PC-9 (cell line): ENCODE measurements around the gene SVOP. TPM values are rescaled to one million over a fixed set of nuclear protein-coding genes. Genes with fewer than 3 reads are reported as not detected.

ENCODE experiments used
- BruUV-seq: library from RNA; stranded (reverse); fragments of 400-500 nt; replicated peaks from 2 replicates; lab custom pipeline; 2021; lab: Mats Ljungman, UMichigan
- CTCF ChIA-PET: fragments of 300-600 bp; sonication (Branson Sonifier 250); formaldehyde crosslinking; loops from one replicate; lab custom pipeline; 2022; ENCODE audit warnings: antibody characterized with exemption; lab: Charles Lee
- POLR2A ChIA-PET: fragments of 300-600 bp; sonication (Branson Sonifier 250); formaldehyde crosslinking; loops from one replicate; lab custom pipeline; 2022; ENCODE audit warnings: antibody characterized with exemption; ENCODE audit not compliant: unreplicated experiment; lab: Charles Lee
- DNase-seq, 2 experiments: peaks; one replicate each; pipeline versions ENCODE4 v3.0.0 to v3.0.0-alpha.2; 2015 to 2022; ENCODE audit warnings: mixed read lengths in 1 of 2
- H2AFZ ChIP-seq: fragments of 200-600 bp; sonication (generic); 2 replicates; pipeline ENCODE4 v1.8.1; 2017; ENCODE audit warnings: antibody characterized with exemption
- H3F3A ChIP-seq: fragments of 200-600 bp; sonication (generic); 2 replicates; pipeline ENCODE4 v1.8.1; 2017; ENCODE audit warnings: antibody characterized with exemption, mild to moderate bottlenecking, low read depth; ENCODE audit not compliant: insufficient read depth
- H3K27ac ChIP-seq: fragments of 200-600 bp; sonication (generic); 2 replicates; pipeline ENCODE4 v1.6.1; 2016; ENCODE audit warnings: mixed run types
- H3K27me3 ChIP-seq: fragments of 200-600 bp; sonication (generic); 2 replicates; pipeline ENCODE4 v1.6.1; 2016; ENCODE audit warnings: low read depth, mixed run types; ENCODE audit not compliant: insufficient read depth
- H3K36me3 ChIP-seq: fragments of 200-600 bp; sonication (generic); 2 replicates; pipeline ENCODE4 v1.6.1; 2016; ENCODE audit warnings: low read depth, mixed run types
- H3K4me1 ChIP-seq: fragments of 200-600 bp; sonication (generic); replicated peaks from 2 replicates; pipeline ENCODE4 v1.6.1; 2016; ENCODE audit warnings: mixed run types; ENCODE audit not compliant: insufficient read depth
- H3K4me2 ChIP-seq: fragments of 200-600 bp; sonication (generic); 2 replicates; pipeline ENCODE4 v1.6.1; 2017; ENCODE audit warnings: mixed run types
- H3K4me3 ChIP-seq: fragments of 200-600 bp; sonication (generic); 2 replicates; pipeline ENCODE4 v1.6.1; 2016; ENCODE audit warnings: mixed run types
- H3K79me2 ChIP-seq: fragments of 200-600 bp; sonication (generic); 2 replicates; pipeline ENCODE4 v1.6.1; 2017; ENCODE audit warnings: low read depth, mixed run types
- H3K9me2 ChIP-seq: fragments of 200-600 bp; sonication (generic); 2 replicates; pipeline ENCODE4 v1.8.1; 2017; ENCODE audit warnings: mild to moderate bottlenecking; ENCODE audit not compliant: insufficient read depth
- H3K9me3 ChIP-seq: fragments of 200-600 bp; sonication (generic); 2 replicates; pipeline ENCODE4 v1.8.1; 2016; ENCODE audit warnings: low read depth; ENCODE audit not compliant: insufficient read depth
- H4K20me1 ChIP-seq: fragments of 200-600 bp; sonication (generic); 2 replicates; pipeline ENCODE4 v1.8.1; 2017; ENCODE audit not compliant: insufficient read depth
- CTCF ChIP-seq: fragments of 200-600 bp; sonication (generic); conservative IDR thresholded peaks from 2 replicates; pipeline ENCODE4 v1.6.1; 2017; ENCODE audit warnings: mixed run types, antibody characterized with exemption, mild to moderate bottlenecking, moderate library complexity
- EZH2 ChIP-seq: fragments of 200-600 bp; sonication (generic); IDR thresholded peaks from 2 replicates; pipeline ENCODE4 v1.8.0; 2017; ENCODE audit warnings: antibody characterized with exemption, low read depth
- intact Hi-C: fragments of 100-400 bp; cut with micrococcal nuclease; formaldehyde crosslinking; loops from one replicate; pipeline ENCODE4 v1.10.0; 2022; ENCODE audit not compliant: unreplicated experiment
- total RNA-seq: library from RNA; stranded (reverse); gene quantifications from 2 replicates; pipeline ENCODE4 v1.2.3, GENCODE V29; 2021

SVOP gene
- total RNA-seq, 1 experiment from 2014 or later = not detected

- Histone ChIP-seq H3K9me2 (no peaks in the 10 kb centered on the region), H3K4me3 (no peak overlapping the region), H3K4me2 (no peak overlapping the region), H3K4me1 (0 out of 2 replicates have a peak, but pooled peaks cover 12% of the 10 kb centered on the region), H3K27me3 (peaks cover 8% of the 10 kb centered on the region; the same call in 1 of the 2 replicates), H4K20me1 (no peaks in the 10 kb centered on the region), H2AFZ (no peak overlapping the region), H3K79me2 (no peaks in the 10 kb centered on the region), H3K9me3 (peaks cover 3% of the 10 kb centered on the region; the same call in 1 of the 2 replicates), H3K36me3 (no peaks in the 10 kb centered on the region), H3F3A (no peaks in the 10 kb centered on the region), H3K27ac (no peak overlapping the region)
- TF ChIP-seq CTCF = no peak
- no peak for TF ChIP-seq EZH2
- ChIA-PET CTCF (no interaction called here), POLR2A (no interaction called here)
- DNase-seq = no peak
- intact Hi-C loops = no loop called here
- BruUV-seq = no TSS peak
Observed at GRCh38 chr12:108895220-108895802, 125.6 kb downstream of the SVOP start.

- no peaks in the 10 kb centered on the region for H3K79me2 ChIP-seq
- peak in 1 of 2 experiments; percentile 8 for DNase-seq
- H3K9me2 ChIP-seq = no peaks in the 10 kb centered on the region
- no peaks in the 10 kb centered on the region for H3F3A ChIP-seq
- TF ChIP-seq CTCF (no peak), EZH2 (no peak)
- ChIA-PET POLR2A (no interaction called here), CTCF (interaction anchor here (0.8 kb wide), 1 partner anchor 33 kb away, joined by 4 read pairs; the partner anchor contains the start of gene SSH1)
- peaks cover 4% of the 10 kb centered on the region; the same call in 1 of the 2 replicates for H3K9me3 ChIP-seq
- no peak overlapping the region for H3K27ac ChIP-seq
- H3K4me3 ChIP-seq = no peak overlapping the region
- no TSS peak for BruUV-seq
- H3K4me1 ChIP-seq = no peaks in the 10 kb centered on the region
- intact Hi-C loops = no loop called here
- no peaks in the 10 kb centered on the region for H3K27me3 ChIP-seq
- no peak overlapping the region for H3K4me2 ChIP-seq
- no peaks in the 10 kb centered on the region for H3K36me3 ChIP-seq
- no peak overlapping the region for H2AFZ ChIP-seq
- no peaks in the 10 kb centered on the region for H4K20me1 ChIP-seq
Observed at GRCh38 chr12:108890208-108890607, 130.7 kb downstream of the SVOP start.

DNA sequence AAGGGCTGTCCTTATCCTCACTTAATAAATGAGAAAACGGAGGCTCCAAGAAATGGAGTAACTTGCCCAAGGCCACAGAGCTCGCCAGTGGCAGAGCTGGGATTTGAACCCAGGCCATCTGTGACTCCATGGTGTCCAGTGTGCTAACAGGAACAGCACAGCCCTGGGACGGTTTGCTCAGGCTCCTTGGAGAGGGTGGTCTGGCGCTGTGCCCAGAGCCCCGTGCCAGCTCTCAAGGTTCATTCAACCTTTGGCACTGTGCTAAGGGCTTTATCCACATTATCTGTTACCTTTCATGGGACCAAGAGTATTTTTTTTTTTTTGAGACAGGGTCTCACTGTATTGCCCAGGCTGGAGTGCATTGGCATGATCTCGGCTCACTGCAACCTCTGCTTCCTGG lies 132.8 kb downstream of the SVOP start:
- CTCF ChIA-PET = no interaction called here

More for the DNA sequence above, 132.8 kb downstream of the SVOP start:
- Histone ChIP-seq H2AFZ (no peak overlapping the region), H3K36me3 (no peaks in the 10 kb centered on the region), H3K9me2 (no peaks in the 10 kb centered on the region), H3K79me2 (no peaks in the 10 kb centered on the region), H3K4me2 (no peak overlapping the region), H3K27me3 (no peaks in the 10 kb centered on the region), H3K4me1 (no peaks in the 10 kb centered on the region), H3K27ac (no peak overlapping the region), H3K9me3 (peaks cover 4% of the 10 kb centered on the region; the same call in 1 of the 2 replicates), H3K4me3 (no peak overlapping the region), H3F3A (no peaks in the 10 kb centered on the region), H4K20me1 (no peaks in the 10 kb centered on the region)
- TF ChIP-seq CTCF (no peak), EZH2 (no peak)
- no TSS peak for BruUV-seq
- POLR2A ChIA-PET = interaction anchor here (0.6 kb wide), 1 partner anchor 19 kb away, joined by 5 read pairs; no protein-coding TSS in a partner anchor
- DNase-seq = no peak
- intact Hi-C loops = no loop called here
